DND-41 (cell line): ENCODE results near the gene SYNGR3.
A peak's percentile ranks its signal among the peaks of the same experiment; 100 is the strongest.

Experiments
- ATAC-seq: fragments of 200-7000 bp; cut with Tn5 transposase; 3 replicates; pipeline ENCODE4 v1.9.1; 2021; ENCODE audit warnings: low read depth; ENCODE audit not compliant: insufficient read depth
- DNase-seq: peaks from one replicate; pipeline ENCODE4 v3.0.0-alpha.2; 2020
- H2AFZ ChIP-seq: 2 replicates; pipeline ENCODE4 v1.6.0; 2012; ENCODE audit warnings: low read depth, low read length
- H3K27ac ChIP-seq: 2 replicates; pipeline ENCODE4 v1.5.1; 2012; ENCODE audit warnings: low read length, inconsistent platforms
- H3K27me3 ChIP-seq: fragments of 200-600 bp; sonication (generic); 2 replicates; pipeline ENCODE4 v1.6.0; 2012; ENCODE audit warnings: low read length, mild to moderate bottlenecking, inconsistent platforms; ENCODE audit not compliant: insufficient read depth, poor library complexity
- H3K36me3 ChIP-seq: 2 replicates; pipeline ENCODE4 v1.5.1; 2012; ENCODE audit warnings: low read length, inconsistent platforms; ENCODE audit not compliant: insufficient read depth
- H3K4me1 ChIP-seq: 2 replicates; pipeline ENCODE4 v1.5.1; 2012; ENCODE audit warnings: mild to moderate bottlenecking, low read length; ENCODE audit not compliant: insufficient read depth
- H3K4me2 ChIP-seq: 2 replicates; pipeline ENCODE4 v1.6.0; 2012; ENCODE audit warnings: mild to moderate bottlenecking, moderate library complexity, low read length, inconsistent platforms; ENCODE audit not compliant: insufficient read depth
- H3K4me3 ChIP-seq, 2 experiments: fragments of 200-600 bp in 1 of 2; shearing (Covaris generic) in 1 of 2; 2 replicates each; pipeline ENCODE4 v1.5.1; 2012 to 2016; ENCODE audit warnings: inconsistent platforms in 2 of 2, low read length in 2 of 2, mild to moderate bottlenecking in 2 of 2, low read depth in 1 of 2, moderate library complexity in 1 of 2
- H3K79me2 ChIP-seq: 2 replicates; pipeline ENCODE4 v1.6.0; 2012; ENCODE audit warnings: low read length, inconsistent platforms; ENCODE audit not compliant: insufficient read depth
- H3K9ac ChIP-seq: 2 replicates; pipeline ENCODE4 v1.6.0; 2012; ENCODE audit warnings: low read depth, mild to moderate bottlenecking, inconsistent platforms, low read length, moderate library complexity
- H3K9me3 ChIP-seq: 2 replicates; pipeline ENCODE4 v1.5.1; 2012; ENCODE audit warnings: low read length, moderate library complexity, mild to moderate bottlenecking, inconsistent platforms; ENCODE audit not compliant: insufficient read depth, severe bottlenecking
- H4K20me1 ChIP-seq: 2 replicates; pipeline ENCODE4 v1.6.0; 2012; ENCODE audit warnings: low read length; ENCODE audit not compliant: insufficient read depth
- EZH2 ChIP-seq: IDR thresholded peaks from 3 replicates; pipeline ENCODE4 v1.6.1; 2012; ENCODE audit warnings: borderline replicate concordance, low read depth, mild to moderate bottlenecking, moderate library complexity, low read length, inconsistent platforms; ENCODE audit not compliant: severe bottlenecking
- TF ChIP-seq, protein P1 (sequence below): IDR thresholded peaks from 2 replicates; pipeline ENCODE4 v1.5.1; 2012; ENCODE audit warnings: borderline replicate concordance, low read length, moderate library complexity, mild to moderate bottlenecking; ENCODE audit not compliant: poor library complexity, severe bottlenecking; ENCODE audit errors: extremely low read depth

The SYNGR3 gene

GRCh38 chr16:1963806-1964505 lies 25.8 kb upstream of the SYNGR3 start:
- no peak for TF ChIP-seq EZH2
- TF ChIP-seq, protein P1, sequence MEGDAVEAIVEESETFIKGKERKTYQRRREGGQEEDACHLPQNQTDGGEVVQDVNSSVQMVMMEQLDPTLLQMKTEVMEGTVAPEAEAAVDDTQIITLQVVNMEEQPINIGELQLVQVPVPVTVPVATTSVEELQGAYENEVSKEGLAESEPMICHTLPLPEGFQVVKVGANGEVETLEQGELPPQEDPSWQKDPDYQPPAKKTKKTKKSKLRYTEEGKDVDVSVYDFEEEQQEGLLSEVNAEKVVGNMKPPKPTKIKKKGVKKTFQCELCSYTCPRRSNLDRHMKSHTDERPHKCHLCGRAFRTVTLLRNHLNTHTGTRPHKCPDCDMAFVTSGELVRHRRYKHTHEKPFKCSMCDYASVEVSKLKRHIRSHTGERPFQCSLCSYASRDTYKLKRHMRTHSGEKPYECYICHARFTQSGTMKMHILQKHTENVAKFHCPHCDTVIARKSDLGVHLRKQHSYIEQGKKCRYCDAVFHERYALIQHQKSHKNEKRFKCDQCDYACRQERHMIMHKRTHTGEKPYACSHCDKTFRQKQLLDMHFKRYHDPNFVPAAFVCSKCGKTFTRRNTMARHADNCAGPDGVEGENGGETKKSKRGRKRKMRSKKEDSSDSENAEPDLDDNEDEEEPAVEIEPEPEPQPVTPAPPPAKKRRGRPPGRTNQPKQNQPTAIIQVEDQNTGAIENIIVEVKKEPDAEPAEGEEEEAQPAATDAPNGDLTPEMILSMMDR: peak; percentile 19
- peak overlapping the region; percentile 91 for H3K9ac ChIP-seq
- H3K9me3 ChIP-seq: no peaks in the 10 kb centered on the region
- peaks cover 61% of the 10 kb centered on the region for H3K4me1 ChIP-seq
- H3K4me2 ChIP-seq: peak overlapping the region; percentile 63
- ATAC-seq (peak; percentile 2; the same call in 2 of the 3 replicates), DNase-seq (peak; percentile 42)
- H2AFZ ChIP-seq: no peak overlapping the region
- no peaks in the 10 kb centered on the region for H3K27me3 ChIP-seq
- H3K27ac ChIP-seq: peak overlapping the region; percentile 60
- peaks cover 31% of the 10 kb centered on the region for H4K20me1 ChIP-seq
- peaks cover 34% of the 10 kb centered on the region for H3K36me3 ChIP-seq
- peaks cover 65% of the 10 kb centered on the region for H3K79me2 ChIP-seq
- H3K4me3 ChIP-seq: peak overlapping the region; percentile 47 to 74; a peak in 3 of 4 replicates

- Histone ChIP-seq H3K4me1 (peaks cover 58% of the 10 kb centered on the region), H4K20me1 (peaks cover 31% of the 10 kb centered on the region), H3K4me3 (peak within 1 kb of the TSS; percentile 47 to 74), H3K9ac (peak within 1 kb of the TSS; percentile 91), H3K79me2 (peaks cover 61% of the 10 kb centered on the region), H3K27ac (peak within 1 kb of the TSS; percentile 86), H2AFZ (peak within 1 kb of the TSS; percentile 83), H3K27me3 (no peaks in the 10 kb centered on the region), H3K9me3 (no peaks in the 10 kb centered on the region), H3K36me3 (peaks cover 34% of the 10 kb centered on the region), H3K4me2 (peak within 1 kb of the TSS; percentile 96)
- peak; percentile 99 for DNase-seq
- TF ChIP-seq, protein P1: no peak
- ATAC-seq: peak; percentile 79
These were observed 25.0 kb upstream of the SYNGR3 start, which contains the start of gene RPS2 for GRCh38 chr16:1964506-1965395. TSS of gene RPS2 (minus strand) at chr16:1964826. CDS start at chr16:1964625, 201 bp downstream.

- H4K20me1 ChIP-seq: peaks cover 29% of the 10 kb centered on the region
- no peak for ATAC-seq
- H3K36me3 ChIP-seq: peaks cover 34% of the 10 kb centered on the region
- H3K27ac ChIP-seq: peak overlapping the region; percentile 86
- peak overlapping the region; percentile 47 to 74; a peak in 3 of 4 replicates for H3K4me3 ChIP-seq
- H3K79me2 ChIP-seq: peaks cover 53% of the 10 kb centered on the region
- H3K9me3 ChIP-seq: no peaks in the 10 kb centered on the region
- H3K9ac ChIP-seq: peak overlapping the region; percentile 91
- peak overlapping the region; percentile 96 for H3K4me2 ChIP-seq
- DNase-seq: no peak
- H2AFZ ChIP-seq: peak overlapping the region; percentile 83
- peaks cover 54% of the 10 kb centered on the region for H3K4me1 ChIP-seq
- H3K27me3 ChIP-seq: no peaks in the 10 kb centered on the region
- TF ChIP-seq EZH2: no peak
- TF ChIP-seq, protein P1: no peak
These were observed 24.3 kb upstream of the SYNGR3 start for GRCh38 chr16:1965396-1966001.
